Peyer's patch (tissue), 4 donors: ENCODE data around the gene PLEKHA7.

ENCODE experiments used
- POLR2A ChIP-seq, 2 donors: fragments of 450-650 bp; IDR thresholded peaks; one replicate each; pipeline ENCODE4 v1.5.1; 2017; ENCODE audit warnings: antibody characterized with exemption in 2 of 2, mild to moderate bottlenecking in 2 of 2, moderate library complexity in 2 of 2
- TF ChIP-seq, protein P1 (sequence below), 6 experiments: fragments of 450-650 bp in 4 of 6; fragments of 200-600 bp in 2 of 6; sonication (generic) in 1 of 6; IDR thresholded peaks; one replicate each; pipeline ENCODE4 v1.5.1; 2017 to 2019; ENCODE audit warnings: antibody characterized with exemption in 6 of 6, mild to moderate bottlenecking in 3 of 6, moderate library complexity in 1 of 6

- TF ChIP-seq, protein P1, sequence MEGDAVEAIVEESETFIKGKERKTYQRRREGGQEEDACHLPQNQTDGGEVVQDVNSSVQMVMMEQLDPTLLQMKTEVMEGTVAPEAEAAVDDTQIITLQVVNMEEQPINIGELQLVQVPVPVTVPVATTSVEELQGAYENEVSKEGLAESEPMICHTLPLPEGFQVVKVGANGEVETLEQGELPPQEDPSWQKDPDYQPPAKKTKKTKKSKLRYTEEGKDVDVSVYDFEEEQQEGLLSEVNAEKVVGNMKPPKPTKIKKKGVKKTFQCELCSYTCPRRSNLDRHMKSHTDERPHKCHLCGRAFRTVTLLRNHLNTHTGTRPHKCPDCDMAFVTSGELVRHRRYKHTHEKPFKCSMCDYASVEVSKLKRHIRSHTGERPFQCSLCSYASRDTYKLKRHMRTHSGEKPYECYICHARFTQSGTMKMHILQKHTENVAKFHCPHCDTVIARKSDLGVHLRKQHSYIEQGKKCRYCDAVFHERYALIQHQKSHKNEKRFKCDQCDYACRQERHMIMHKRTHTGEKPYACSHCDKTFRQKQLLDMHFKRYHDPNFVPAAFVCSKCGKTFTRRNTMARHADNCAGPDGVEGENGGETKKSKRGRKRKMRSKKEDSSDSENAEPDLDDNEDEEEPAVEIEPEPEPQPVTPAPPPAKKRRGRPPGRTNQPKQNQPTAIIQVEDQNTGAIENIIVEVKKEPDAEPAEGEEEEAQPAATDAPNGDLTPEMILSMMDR (IDR thresholded peaks at IDR 0.05) = no peak
- no peak for TF ChIP-seq POLR2A (IDR thresholded peaks at IDR 0.05)
Observed at GRCh38 chr11:16968196-16968595, 46.0 kb downstream of the PLEKHA7 start.
